SH-SY5Y (cell line): ENCODE data around the gene KCNK5.

Experiments
- GATA2 ChIP-seq: IDR thresholded peaks from 2 replicates; pipeline ENCODE4 v1.6.1; 2011; ENCODE audit warnings: mild to moderate bottlenecking, low read depth, low read length
- GATA3 ChIP-seq: IDR thresholded peaks from 2 replicates; pipeline ENCODE4 v1.6.1; 2011; ENCODE audit warnings: low read depth, mild to moderate bottlenecking, low read length, moderate library complexity

GRCh38 chr6:39144481-39145173 lies 84.6 kb downstream of the KCNK5 start:
- TF ChIP-seq GATA3 (no peak), GATA2 (no peak)
